Hepatocyte (in vitro differentiated cells): ENCODE data around the gene RLF.

Experiments
- CTCF ChIP-seq: fragments of 200-600 bp; sonication (generic); IDR thresholded peaks from 2 replicates; pipeline ENCODE4 v1.5.1; 2016; ENCODE audit warnings: antibody characterized with exemption, mild to moderate bottlenecking; ENCODE audit not compliant: poor library complexity
- EZH2phosphoT487 ChIP-seq: fragments of 200-600 bp; sonication (generic); IDR thresholded peaks from one replicate; pipeline ENCODE4 v1.6.1; 2018; ENCODE audit warnings: antibody characterized with exemption, mild to moderate bottlenecking, low read depth, moderate library complexity; ENCODE audit not compliant: unreplicated experiment, severe bottlenecking

- TF ChIP-seq EZH2phosphoT487 (no peak), CTCF (no peak)
Measured at GRCh38 chr1:40264354-40264781, 103.2 kb downstream of the RLF start.
